Stimulated activated effector memory CD8-positive, alpha-beta T cell treated with anti-CD3 and anti-CD28 coated beads, Interleukin-12 subunit alpha, Interleukin-12 subunit beta, amount 100 ng/mL, for 72 hours (primary cell): ENCODE results near the gene SBK1.
A peak's percentile ranks its signal among the peaks of the same experiment; 100 is the strongest.

Experiments used
- ATAC-seq: fragments of 150-1000 bp; cut with Tn5 transposase; 2 replicates; pipeline ENCODE4 v1.10.0; 2021
- DNase-seq, 2 donors: peaks; one replicate each; pipeline ENCODE4 v3.0.0; 2021 to 2022; ENCODE audit warnings: low spot score in 2 of 2
- H3K27ac Mint-ChIP-seq: one replicate; pipeline ENCODE4 v1.8.0; 2022; ENCODE audit warnings: mild to moderate bottlenecking, mixed read lengths
- H3K36me3 Mint-ChIP-seq: one replicate; pipeline ENCODE4 v1.8.0; 2022; ENCODE audit warnings: mild to moderate bottlenecking, mixed read lengths
- H3K4me1 Mint-ChIP-seq: one replicate; pipeline ENCODE4 v1.8.0; 2022; ENCODE audit warnings: mixed read lengths
- H3K4me3 Mint-ChIP-seq: one replicate; pipeline ENCODE4 v1.8.0; 2022; ENCODE audit warnings: mild to moderate bottlenecking, mixed read lengths
- H3K9me3 Mint-ChIP-seq: one replicate; pipeline ENCODE4 v1.8.0; 2022; ENCODE audit warnings: mixed read lengths

Gene SBK1

DNA sequence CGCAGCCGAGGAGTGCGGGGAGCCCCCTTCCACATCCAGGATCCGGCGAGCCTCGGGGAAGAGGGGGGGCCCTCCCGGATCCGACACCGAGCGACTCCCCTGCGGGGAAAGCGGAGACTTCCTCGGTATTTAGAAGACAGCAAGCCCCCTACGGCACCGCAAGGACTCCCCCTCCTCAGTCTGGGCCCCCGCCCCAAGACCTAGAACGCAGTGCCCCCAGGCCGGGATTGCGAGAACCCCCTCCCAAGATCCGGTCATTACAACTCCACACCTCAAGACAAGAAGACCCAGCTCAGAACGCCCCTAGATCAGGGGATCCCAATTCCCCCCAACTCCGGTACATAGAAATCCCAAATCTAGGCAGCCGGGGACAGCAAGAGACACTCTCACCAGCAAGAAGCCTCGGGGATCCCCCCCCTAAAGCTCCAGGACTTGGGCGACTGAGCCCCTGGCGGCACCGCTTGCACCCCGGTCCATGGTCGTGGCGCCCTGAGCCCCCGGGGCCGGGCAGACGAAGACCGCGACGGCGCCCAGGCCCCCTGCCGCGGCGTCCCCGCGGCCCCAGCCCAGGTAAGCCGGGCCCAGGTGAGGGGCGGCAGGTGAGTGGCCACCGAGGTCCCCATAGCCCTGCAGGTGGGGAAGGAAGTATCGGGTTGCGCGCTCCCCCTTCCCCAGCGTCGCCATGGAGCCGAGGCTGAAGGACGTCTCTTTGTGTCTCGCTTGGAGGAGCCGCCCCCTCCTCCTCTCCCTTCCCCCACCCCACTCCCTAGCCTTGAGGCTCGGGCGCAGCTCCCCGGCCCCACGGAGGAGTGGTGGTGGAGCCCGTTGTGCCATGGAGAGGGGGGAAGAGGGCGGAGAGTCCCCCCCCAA is 641 bp downstream of the SBK1 start:
- Mint-ChIP-seq H3K4me1 (peaks cover 72% of the 10 kb centered on the region), H3K4me3 (peak overlapping the region; percentile 79), H3K27ac (peak overlapping the region; percentile 60), H3K36me3 (peaks cover 14% of the 10 kb centered on the region), H3K9me3 (no peaks in the 10 kb centered on the region)
- ATAC-seq (no peak), DNase-seq (peak in 1 of 2 donors; percentile 71)

DNA sequence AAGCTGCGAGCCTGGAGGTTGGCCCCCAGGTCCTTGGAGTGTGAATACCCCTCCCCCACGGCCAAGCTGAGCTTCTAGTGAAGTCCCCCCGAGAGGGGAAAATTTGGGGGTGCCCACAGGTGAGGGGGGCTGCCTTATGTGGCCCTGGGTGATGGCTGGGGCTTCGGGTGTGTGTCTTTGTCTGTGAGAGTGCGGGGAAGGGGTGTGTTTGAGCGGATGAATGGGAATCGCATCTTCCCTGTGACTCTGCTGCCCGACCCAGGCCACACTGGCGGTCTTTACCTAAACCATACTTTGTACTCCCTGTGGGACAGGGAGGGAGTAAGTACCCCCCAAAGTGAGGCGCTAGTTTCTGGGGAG is 1.3 kb downstream of the SBK1 start:
- Mint-ChIP-seq H3K4me1 (peaks cover 72% of the 10 kb centered on the region), H3K27ac (peak overlapping the region; percentile 60), H3K4me3 (peak overlapping the region; percentile 79), H3K36me3 (peaks cover 14% of the 10 kb centered on the region), H3K9me3 (no peaks in the 10 kb centered on the region)
- DNase-seq (no peak), ATAC-seq (no peak)

DNA sequence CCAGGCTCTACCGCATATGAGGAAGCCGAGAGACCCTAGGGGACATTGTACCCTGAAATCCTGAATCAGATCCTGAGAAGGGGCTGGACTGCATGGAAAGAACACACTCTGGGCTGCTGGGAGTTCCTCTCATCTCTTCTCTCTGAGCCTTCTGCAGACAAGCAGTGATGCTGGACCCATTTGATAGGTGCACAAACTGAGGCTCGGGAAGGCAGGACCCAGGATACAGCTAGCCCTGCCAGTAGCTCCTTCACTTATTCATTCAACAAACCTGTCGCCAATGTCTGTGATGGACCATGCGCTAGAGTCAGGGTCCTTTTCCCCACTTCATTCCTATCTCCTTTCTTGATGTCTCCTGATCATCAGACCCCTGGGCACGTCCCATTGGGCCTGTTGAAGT is 1.9 kb downstream of the SBK1 start:
- peak overlapping the region; percentile 79 for H3K4me3 Mint-ChIP-seq
- peaks cover 14% of the 10 kb centered on the region for H3K36me3 Mint-ChIP-seq
- ATAC-seq (no peak), DNase-seq (no peak)
- peaks cover 67% of the 10 kb centered on the region for H3K4me1 Mint-ChIP-seq
- no peaks in the 10 kb centered on the region for H3K9me3 Mint-ChIP-seq
- peak overlapping the region; percentile 60 for H3K27ac Mint-ChIP-seq

DNA sequence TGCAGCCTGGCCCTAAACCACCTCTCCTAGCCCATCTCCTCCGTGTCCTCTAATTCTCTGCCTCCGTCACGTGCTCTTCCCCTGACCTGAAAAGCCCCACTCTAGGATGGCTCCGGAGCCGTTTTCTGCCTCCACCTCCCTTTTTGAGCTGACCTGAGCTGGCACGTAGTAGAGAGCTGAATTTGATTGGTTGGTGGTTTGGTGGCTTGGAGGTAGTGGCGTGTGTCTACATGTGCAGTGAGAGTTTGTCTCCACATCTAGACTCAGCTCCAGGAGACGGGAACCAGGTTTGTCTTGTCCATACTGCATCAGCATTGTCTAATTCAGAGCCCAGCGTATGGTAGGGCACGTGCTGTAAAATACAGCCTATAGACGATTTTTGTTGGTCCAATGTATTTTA is 3.0 kb downstream of the SBK1 start:
- Mint-ChIP-seq H3K27ac (peak overlapping the region; percentile 59), H3K36me3 (peaks cover 14% of the 10 kb centered on the region), H3K4me3 (peak overlapping the region; percentile 79), H3K4me1 (peaks cover 71% of the 10 kb centered on the region), H3K9me3 (no peaks in the 10 kb centered on the region)
- DNase-seq (no peak), ATAC-seq (no peak)

DNA sequence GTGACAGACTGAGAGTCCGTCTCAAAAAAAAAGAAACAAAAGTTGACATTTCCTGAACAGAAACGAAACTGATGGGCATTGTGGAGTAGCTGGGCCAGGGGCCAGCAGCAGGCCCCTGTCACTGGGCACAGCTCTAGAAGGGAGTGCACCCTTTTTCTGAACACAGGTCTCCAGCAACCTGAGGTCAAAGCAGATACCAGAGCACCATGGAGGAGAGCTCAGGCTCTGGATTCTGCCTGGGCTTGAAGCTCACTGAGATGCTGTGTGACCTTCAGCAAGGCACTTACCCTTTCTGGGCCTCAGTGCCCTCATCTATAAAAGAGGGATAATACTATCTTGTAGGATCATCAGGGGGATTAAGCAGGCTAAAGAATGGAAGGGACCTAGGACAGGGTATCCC is 5.0 kb downstream of the SBK1 start:
- DNase-seq (no peak), ATAC-seq (no peak)
- Mint-ChIP-seq H3K27ac (peak overlapping the region; percentile 65), H3K4me3 (peak overlapping the region; percentile 56), H3K4me1 (peaks cover 74% of the 10 kb centered on the region), H3K36me3 (peaks cover 14% of the 10 kb centered on the region), H3K9me3 (no peaks in the 10 kb centered on the region)

DNA sequence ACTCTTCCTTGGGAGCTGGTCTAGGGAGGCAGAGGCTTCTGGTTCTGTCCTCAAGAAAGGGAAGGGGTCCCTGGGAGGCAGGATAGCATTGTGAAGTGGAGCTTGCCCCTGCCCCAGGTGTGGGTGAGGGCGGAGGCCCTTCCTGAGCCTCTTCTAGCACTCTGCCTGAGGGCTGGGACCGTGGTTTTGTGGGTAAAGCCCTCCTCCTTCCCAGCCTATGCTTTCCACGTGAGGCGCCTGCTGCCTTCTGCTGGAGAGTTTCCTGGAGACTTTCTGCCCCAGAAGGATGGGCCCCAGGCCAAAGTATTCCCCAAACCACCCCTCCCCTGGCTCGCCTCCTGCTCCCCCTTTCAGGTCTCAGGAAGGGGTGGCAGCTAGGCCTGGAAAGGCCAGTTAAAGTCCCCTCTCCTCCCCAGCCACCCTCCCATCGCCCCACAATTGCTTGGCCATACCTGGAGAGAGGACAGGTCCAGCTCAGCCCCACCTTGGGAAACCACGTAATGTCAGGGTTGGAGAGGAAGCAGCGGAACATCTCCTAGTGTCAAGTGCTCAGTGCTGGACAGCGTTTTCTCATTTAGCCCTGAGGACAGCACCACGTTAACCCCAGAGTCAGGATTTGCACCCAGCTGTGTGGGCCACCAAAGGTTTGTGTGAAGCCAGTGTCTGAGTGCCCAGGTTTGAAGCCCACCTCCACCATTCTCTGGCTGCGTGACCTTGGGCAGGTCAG is 5.6 kb downstream of the SBK1 start:
- Mint-ChIP-seq H3K27ac (peak overlapping the region; percentile 65), H3K4me1 (peaks cover 80% of the 10 kb centered on the region), H3K36me3 (peaks cover 19% of the 10 kb centered on the region), H3K4me3 (peak overlapping the region; percentile 56), H3K9me3 (no peaks in the 10 kb centered on the region)
- DNase-seq, result no peak
- ATAC-seq, result no peak

DNA sequence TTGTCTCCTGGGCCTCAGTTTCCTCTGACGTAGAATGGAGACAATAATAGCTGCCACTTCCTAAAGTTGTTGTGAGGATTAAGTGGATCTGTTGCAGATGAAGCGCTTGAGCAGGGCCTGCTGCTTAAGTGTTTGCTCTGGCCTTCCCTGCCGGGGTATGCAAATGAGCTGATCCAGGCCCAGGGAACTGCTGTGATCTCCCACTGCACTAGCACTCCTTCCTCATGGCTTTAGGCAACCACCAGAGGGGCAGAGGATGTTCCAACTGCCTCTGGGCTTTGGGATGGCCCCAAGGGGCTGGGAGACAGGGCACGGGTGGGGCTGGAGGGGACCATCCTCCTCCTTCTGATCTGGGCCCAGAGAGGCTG is 6.2 kb downstream of the SBK1 start:
- Mint-ChIP-seq H3K4me1 (peaks cover 84% of the 10 kb centered on the region), H3K4me3 (no peak overlapping the region), H3K27ac (peak overlapping the region; percentile 65), H3K9me3 (no peaks in the 10 kb centered on the region), H3K36me3 (peaks cover 21% of the 10 kb centered on the region)
- ATAC-seq (no peak), DNase-seq (no peak)

DNA sequence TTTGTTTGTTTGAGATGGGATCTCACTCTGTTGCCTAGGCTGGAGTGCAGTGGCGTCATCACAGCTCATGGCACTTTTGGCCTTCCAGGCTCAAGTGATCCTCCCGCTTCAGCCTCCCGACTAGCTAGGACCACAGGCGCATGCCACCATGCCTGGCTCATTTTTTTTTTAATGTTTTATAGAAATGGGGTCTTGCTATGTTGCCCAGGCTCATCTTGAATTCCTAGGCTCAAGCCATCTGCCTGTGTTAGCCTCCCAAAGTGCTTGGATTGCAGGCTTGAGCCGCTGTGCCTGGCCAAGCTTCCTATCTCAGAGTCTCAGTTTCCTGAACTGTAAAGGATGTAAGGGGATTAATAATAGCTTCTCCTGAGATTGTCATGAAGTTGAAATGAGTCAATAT is 8.0 kb downstream of the SBK1 start:
- no peak for DNase-seq
- Mint-ChIP-seq H3K4me3 (no peak overlapping the region), H3K9me3 (no peaks in the 10 kb centered on the region), H3K4me1 (peaks cover 79% of the 10 kb centered on the region), H3K27ac (peak overlapping the region; percentile 67), H3K36me3 (peaks cover 23% of the 10 kb centered on the region)
- no peak for ATAC-seq

DNA sequence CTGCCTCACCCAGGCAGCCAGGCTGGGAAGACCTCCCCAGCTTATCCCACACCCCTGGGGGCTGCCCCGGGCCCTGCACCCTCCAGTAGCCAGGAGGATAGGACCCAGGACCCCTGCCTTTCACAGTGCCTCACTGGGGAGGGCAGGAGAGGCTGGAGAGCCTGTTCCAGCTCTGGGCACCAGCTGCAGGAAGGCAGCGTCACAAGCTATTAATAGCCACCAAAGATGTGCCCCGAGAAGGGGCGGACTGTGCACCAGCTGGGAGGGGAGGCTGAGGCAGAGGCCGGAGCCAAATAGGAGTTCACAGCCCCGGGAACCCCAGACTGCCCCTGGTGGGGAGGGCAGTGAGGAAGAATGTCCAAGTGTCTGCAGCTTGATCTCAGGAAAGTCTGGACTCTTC is 8.8 kb downstream of the SBK1 start:
- ATAC-seq (no peak), DNase-seq (no peak)
- Mint-ChIP-seq H3K27ac (peak overlapping the region; percentile 24), H3K4me3 (no peak overlapping the region), H3K9me3 (no peaks in the 10 kb centered on the region), H3K4me1 (peaks cover 82% of the 10 kb centered on the region), H3K36me3 (peaks cover 28% of the 10 kb centered on the region)

DNA sequence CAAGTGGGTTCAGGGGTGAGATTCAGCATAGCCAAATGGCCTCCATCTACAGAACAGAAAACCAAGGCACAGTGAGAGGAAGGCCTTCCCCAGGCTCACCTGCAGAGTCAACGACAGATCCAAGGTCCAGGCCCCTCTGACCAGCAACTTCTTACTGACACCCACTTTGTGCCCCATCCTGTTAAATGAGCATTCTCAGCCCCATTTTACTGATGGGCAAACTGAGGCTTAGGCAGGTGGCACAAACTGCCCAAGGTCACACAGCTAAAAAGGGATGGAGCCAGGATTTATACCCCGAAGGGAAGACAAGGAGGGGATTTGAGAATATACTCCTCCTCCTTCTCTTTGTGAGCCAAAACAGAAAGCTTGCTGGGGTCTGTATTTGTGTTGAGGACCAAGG is 9.3 kb downstream of the SBK1 start:
- DNase-seq (no peak), ATAC-seq (no peak)
- Mint-ChIP-seq H3K4me1 (peaks cover 78% of the 10 kb centered on the region), H3K4me3 (no peak overlapping the region), H3K9me3 (no peaks in the 10 kb centered on the region), H3K27ac (peak overlapping the region; percentile 24), H3K36me3 (peaks cover 28% of the 10 kb centered on the region)

DNA sequence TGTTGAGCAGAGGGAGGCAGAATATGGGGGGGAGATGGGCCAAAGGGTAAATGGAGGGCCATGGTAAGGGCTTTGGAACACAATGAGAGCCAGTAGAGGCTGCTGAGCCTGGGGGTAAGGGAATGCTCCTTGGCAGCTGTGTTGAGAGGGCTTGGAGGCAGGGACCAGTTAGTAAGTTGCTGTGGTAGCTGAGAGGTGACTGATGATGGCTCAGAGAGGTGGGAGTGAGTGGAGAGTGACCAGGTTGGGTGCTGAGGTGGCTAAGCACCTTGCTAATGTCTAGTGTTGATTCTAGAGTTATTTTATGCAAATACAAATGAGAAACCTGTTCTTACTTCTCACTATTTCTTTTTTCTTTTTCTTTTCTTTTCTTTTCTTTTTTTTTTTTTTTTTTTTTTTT is 10.8 kb downstream of the SBK1 start:
- no peaks in the 10 kb centered on the region for H3K9me3 Mint-ChIP-seq
- H3K36me3 Mint-ChIP-seq, result peaks cover 28% of the 10 kb centered on the region
- peak overlapping the region; percentile 24 for H3K27ac Mint-ChIP-seq
- DNase-seq (no peak), ATAC-seq (peak; percentile 73)
- peaks cover 65% of the 10 kb centered on the region for H3K4me1 Mint-ChIP-seq
- no peak overlapping the region for H3K4me3 Mint-ChIP-seq

DNA sequence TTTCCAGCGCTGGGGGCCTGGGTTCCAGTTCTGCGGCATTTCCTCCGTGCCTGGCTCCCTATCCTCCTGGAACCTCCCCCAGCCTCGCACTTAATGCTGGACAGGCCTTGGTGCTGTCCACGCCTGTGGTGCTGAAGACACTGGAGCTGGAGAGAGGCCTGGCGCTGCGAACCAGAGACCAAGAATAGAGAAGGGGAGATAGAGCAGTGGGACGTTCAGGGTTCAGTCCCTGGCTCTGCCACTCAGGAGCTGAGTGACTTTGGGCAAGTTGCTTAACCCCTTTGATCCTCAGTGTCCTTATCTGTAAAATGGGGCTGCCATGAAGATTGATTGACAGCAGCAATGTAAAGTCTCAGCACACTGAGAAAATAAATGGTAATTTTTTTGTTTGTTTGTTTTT is 11.9 kb downstream of the SBK1 start:
- Mint-ChIP-seq H3K9me3 (no peaks in the 10 kb centered on the region), H3K4me1 (peaks cover 71% of the 10 kb centered on the region), H3K27ac (no peak overlapping the region), H3K4me3 (no peak overlapping the region), H3K36me3 (peaks cover 34% of the 10 kb centered on the region)
- DNase-seq (no peak), ATAC-seq (no peak)

DNA sequence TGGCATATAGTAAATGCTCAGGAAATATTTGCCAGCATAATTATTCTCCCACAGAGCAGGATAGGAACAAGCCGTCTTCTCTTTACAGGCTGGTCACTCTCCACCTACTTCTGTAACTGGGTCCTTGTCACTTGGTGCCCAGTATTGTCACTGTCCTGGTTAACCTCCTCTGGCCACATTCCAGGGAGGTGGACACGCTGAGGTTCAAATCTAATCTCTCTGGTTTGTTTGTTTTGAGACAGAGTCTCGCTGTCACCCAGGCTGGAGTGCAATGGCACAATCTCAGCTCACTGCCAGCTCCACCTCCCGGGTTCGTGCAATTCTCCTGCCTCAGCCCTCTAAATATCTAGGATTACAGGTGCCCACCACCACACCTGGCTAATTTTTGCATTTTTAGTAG is 15.6 kb downstream of the SBK1 start:
- Mint-ChIP-seq H3K36me3 (peaks cover 57% of the 10 kb centered on the region), H3K27ac (peak overlapping the region; percentile 43), H3K4me3 (no peak overlapping the region), H3K9me3 (no peaks in the 10 kb centered on the region), H3K4me1 (peaks cover 72% of the 10 kb centered on the region)
- DNase-seq (no peak), ATAC-seq (no peak)

DNA sequence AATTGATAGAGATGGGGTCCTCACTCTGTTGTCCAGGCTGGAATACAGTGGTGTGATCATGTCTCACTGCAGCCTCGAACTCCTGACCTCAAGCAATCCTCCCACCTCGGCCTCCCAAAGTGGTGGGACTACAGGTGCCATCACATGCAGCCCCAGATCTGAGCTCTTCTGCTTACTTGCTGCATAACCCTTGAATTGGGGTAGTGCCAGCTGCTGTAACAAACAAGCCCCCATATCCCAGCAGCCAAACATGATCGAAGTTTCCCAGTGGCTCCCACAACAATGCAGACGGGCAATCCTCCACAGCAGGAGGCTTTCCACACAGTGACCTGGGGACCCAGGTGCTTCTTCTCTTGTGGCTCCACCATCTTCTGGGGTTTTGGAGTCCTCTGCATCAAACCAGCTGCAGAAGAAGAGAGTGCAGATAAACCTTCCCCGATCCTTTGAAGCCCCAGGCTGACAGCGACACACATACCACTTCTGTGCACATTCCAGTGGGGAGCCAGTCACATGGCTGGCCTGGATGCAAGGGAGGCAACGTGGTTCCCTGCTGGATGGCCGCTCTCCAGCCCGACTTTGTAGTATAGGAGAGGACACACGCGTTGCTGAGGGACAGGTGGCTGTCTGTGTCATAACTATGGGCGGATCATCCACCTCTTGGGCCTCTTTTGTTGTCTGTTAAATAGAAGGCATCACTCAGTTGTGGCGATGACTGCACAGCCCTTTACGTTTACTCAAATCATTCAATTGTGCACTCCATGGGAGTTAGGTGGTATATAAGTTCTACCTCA is 16.7 kb downstream of the SBK1 start:
- H3K9me3 Mint-ChIP-seq, result no peaks in the 10 kb centered on the region
- peak overlapping the region; percentile 70 for H3K4me3 Mint-ChIP-seq
- H3K36me3 Mint-ChIP-seq, result peaks cover 60% of the 10 kb centered on the region
- DNase-seq (no peak), ATAC-seq (no peak)
- peaks cover 73% of the 10 kb centered on the region for H3K4me1 Mint-ChIP-seq
- H3K27ac Mint-ChIP-seq, result peak overlapping the region; percentile 95

DNA sequence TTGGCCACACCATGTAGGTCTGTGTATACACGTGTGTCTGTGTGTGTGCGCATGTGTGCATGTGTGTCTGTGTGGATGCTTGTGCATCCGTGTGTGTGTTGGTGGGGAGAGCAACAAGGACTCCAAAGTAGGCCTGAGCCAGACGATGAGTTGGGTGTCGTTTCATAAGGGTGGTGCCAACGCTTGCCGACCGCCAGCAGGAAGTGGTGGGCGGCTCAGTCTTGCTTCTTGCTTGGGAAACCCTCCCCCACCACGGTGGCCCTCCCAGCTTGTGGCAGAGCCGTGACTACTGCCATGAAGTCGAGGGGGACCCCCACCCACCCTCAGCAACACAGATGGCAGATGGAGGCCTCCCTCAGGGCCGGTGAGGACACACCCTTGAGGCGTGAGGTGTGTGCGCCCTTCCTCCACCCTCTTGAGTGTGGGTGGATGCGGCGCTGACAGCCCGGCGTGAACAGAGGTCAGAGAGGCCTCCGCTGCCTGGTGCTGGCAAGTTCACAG is 17.5 kb downstream of the SBK1 start:
- H3K4me1 Mint-ChIP-seq, result peaks cover 73% of the 10 kb centered on the region
- peaks cover 51% of the 10 kb centered on the region for H3K36me3 Mint-ChIP-seq
- H3K9me3 Mint-ChIP-seq, result no peaks in the 10 kb centered on the region
- DNase-seq (peak; percentile 72 to 90), ATAC-seq (peak; percentile 96)
- peak overlapping the region; percentile 95 for H3K27ac Mint-ChIP-seq
- peak overlapping the region; percentile 70 for H3K4me3 Mint-ChIP-seq
